ENCODE data around the gene ZNF737.
A peak's percentile ranks its signal among the peaks of the same experiment; 100 is the strongest.
"Not testable (repeated sequence)": the region's sequence is repeated elsewhere in the genome, so short reads cannot be mapped to it uniquely, and the experiment has no call there.

Gene ZNF737

DNA sequence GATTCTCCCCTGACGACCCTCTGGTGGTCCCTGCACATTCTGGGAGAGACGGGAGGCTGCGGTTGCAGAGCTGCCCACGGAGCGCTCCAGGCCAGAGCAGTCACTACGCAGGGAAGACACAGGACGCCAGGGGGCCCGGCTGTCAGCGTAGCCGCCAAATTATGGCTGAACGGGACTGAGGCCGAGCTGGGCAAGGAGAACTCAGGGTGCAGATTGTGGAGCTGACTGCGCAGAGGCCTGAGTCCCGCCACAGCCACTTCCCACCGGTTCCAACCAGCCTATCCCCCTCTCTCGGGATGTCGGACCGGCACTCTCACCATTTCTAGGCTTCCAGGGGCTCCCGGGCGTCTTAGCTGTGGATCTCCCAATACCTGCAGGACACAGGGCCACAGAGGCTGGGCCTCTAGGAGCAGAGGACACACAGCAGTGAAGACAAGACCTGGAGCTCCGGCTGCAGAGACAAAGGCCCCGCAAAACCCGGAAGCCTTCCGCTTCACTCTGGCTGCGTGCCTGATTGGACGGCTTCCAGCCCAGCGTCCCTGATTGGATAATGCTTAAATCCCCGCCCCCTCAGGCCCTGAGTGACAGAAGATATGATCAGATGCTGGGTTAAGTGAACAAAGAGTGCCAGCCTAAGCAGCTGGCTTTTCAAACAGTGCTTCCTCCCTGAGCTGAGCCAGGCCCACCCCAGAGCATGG lies at the start of gene ZNF737:
TSS of gene ZNF737 (minus strand) at position 461 of the 698 bp plus-strand sequence. CDS start at position 320, 141 bp downstream.
- Histone ChIP-seq H3K9me3 (ENCODE audit: low read length) (no peaks in the 10 kb centered on the region), H3F3A (ENCODE audit: insufficient read depth, low read length) (no peaks in the 10 kb centered on the region), H3K27ac (ENCODE audit: low read depth, low read length, poor library complexity, severe bottlenecking) (peak within 1 kb of the TSS; percentile 85), H3K9ac (ENCODE audit: low read length) (peak within 1 kb of the TSS; percentile 86), H3K27me3 (ENCODE audit: insufficient read depth, low read length) (no peaks in the 10 kb centered on the region), H3K4me2 (ENCODE audit: low read length) (peak within 1 kb of the TSS; percentile 82), H3K4me1 (ENCODE audit: insufficient read depth, low read length, severe bottlenecking) (peaks cover 7% of the 10 kb centered on the region), H4K20me1 (ENCODE audit: insufficient read depth, low read length) (no peaks in the 10 kb centered on the region), H3K9me2 (ENCODE audit: low read depth, low read length) (no peaks in the 10 kb centered on the region), H3K79me2 (ENCODE audit: insufficient read depth, low read length) (no peaks in the 10 kb centered on the region), H3K4me3 (ENCODE audit: low read depth, low read length, poor library complexity, severe bottlenecking) (peak within 1 kb of the TSS; percentile 92), H2AFZ (ENCODE audit: low read length) (no peak within 1 kb of the TSS), H3K36me3 (ENCODE audit: insufficient read depth, low read length) (peaks cover 38% of the 10 kb centered on the region)
- no peak for TF ChIP-seq EZH2 (IDR thresholded peaks at IDR 0.05; ENCODE audit: borderline replicate concordance, low read length)
- TF ChIP-seq, protein P1, sequence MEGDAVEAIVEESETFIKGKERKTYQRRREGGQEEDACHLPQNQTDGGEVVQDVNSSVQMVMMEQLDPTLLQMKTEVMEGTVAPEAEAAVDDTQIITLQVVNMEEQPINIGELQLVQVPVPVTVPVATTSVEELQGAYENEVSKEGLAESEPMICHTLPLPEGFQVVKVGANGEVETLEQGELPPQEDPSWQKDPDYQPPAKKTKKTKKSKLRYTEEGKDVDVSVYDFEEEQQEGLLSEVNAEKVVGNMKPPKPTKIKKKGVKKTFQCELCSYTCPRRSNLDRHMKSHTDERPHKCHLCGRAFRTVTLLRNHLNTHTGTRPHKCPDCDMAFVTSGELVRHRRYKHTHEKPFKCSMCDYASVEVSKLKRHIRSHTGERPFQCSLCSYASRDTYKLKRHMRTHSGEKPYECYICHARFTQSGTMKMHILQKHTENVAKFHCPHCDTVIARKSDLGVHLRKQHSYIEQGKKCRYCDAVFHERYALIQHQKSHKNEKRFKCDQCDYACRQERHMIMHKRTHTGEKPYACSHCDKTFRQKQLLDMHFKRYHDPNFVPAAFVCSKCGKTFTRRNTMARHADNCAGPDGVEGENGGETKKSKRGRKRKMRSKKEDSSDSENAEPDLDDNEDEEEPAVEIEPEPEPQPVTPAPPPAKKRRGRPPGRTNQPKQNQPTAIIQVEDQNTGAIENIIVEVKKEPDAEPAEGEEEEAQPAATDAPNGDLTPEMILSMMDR (IDR thresholded peaks at IDR 0.05; ENCODE audit: low read length), result peak; percentile 18; the same call in 1 of the 2 replicates

DNA sequence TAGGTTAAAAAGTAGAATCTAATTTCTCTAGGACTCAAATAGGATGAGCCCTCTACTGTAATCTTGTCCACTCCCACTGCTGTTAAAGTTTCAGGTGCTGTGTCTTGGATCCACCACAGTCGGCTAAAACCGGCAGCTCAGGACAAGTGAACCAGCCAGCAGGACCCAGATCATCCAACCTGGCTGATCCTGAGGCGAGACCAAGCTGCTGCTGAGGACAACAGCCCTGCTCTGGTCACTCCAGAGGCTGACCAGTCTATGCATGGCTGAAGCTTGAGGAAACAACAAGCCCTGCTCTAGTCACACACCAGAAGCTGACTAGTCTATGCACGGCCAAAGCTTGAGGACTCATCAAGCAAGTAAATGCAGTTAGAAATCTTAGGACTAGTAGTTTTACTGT lies 49.4 kb upstream of the ZNF737 start:
- not testable (repeated sequence) for H3K9me2 ChIP-seq (ENCODE audit: low read depth, low read length); H2AFZ ChIP-seq (ENCODE audit: low read length); H3K9ac ChIP-seq (ENCODE audit: low read length); H4K20me1 ChIP-seq (ENCODE audit: insufficient read depth, low read length); H3K9me3 ChIP-seq (ENCODE audit: low read length); H3K4me2 ChIP-seq (ENCODE audit: low read length); H3K36me3 ChIP-seq (ENCODE audit: insufficient read depth, low read length); H3K4me3 ChIP-seq (ENCODE audit: low read depth, low read length, poor library complexity, severe bottlenecking); H3K27ac ChIP-seq (ENCODE audit: low read depth, low read length, poor library complexity, severe bottlenecking); H3K79me2 ChIP-seq (ENCODE audit: insufficient read depth, low read length); H3K4me1 ChIP-seq (ENCODE audit: insufficient read depth, low read length, severe bottlenecking); H3F3A ChIP-seq (ENCODE audit: insufficient read depth, low read length); H3K27me3 ChIP-seq (ENCODE audit: insufficient read depth, low read length)

- H3K4me1 ChIP-seq (ENCODE audit: insufficient read depth, low read length, severe bottlenecking), result no peaks in the 10 kb centered on the region
- H3K36me3 ChIP-seq (ENCODE audit: insufficient read depth, low read length), result no peaks in the 10 kb centered on the region
- H3K79me2 ChIP-seq (ENCODE audit: insufficient read depth, low read length), result no peaks in the 10 kb centered on the region
- H2AFZ ChIP-seq (ENCODE audit: low read length), result no peak overlapping the region
- no peaks in the 10 kb centered on the region for H4K20me1 ChIP-seq (ENCODE audit: insufficient read depth, low read length)
- TF ChIP-seq, protein P1 (IDR thresholded peaks at IDR 0.05; ENCODE audit: low read length), result no peak
- no peak for TF ChIP-seq EZH2 (IDR thresholded peaks at IDR 0.05; ENCODE audit: borderline replicate concordance, low read length)
- no peaks in the 10 kb centered on the region for H3K9me3 ChIP-seq (ENCODE audit: low read length)
- peak overlapping the region; percentile 12 for H3K4me3 ChIP-seq (ENCODE audit: low read depth, low read length, poor library complexity, severe bottlenecking)
- peak overlapping the region; percentile 9; the same call in 1 of the 2 replicates for H3K4me2 ChIP-seq (ENCODE audit: low read length)
- no peaks in the 10 kb centered on the region for H3F3A ChIP-seq (ENCODE audit: insufficient read depth, low read length)
- H3K9ac ChIP-seq (ENCODE audit: low read length), result no peak overlapping the region
- no peaks in the 10 kb centered on the region for H3K27me3 ChIP-seq (ENCODE audit: insufficient read depth, low read length)
- H3K9me2 ChIP-seq (ENCODE audit: low read depth, low read length), result no peaks in the 10 kb centered on the region
- no peak overlapping the region for H3K27ac ChIP-seq (ENCODE audit: low read depth, low read length, poor library complexity, severe bottlenecking)
Observed at GRCh38 chr19:20612711-20613316, 47.2 kb upstream of the ZNF737 start.
